Activated CD4-positive, alpha-beta T cell treated with anti-CD3 and anti-CD28 coated beads for 1 hour (primary cell): ENCODE results near the gene TIGIT.
A peak's percentile ranks its signal among the peaks of the same experiment; 100 is the strongest.
"Not testable (repeated sequence)": the region's sequence is repeated elsewhere in the genome, so short reads cannot be mapped to it uniquely, and the experiment has no call there.

Experiments
- DNase-seq: peaks from one replicate; pipeline ENCODE4 v3.0.0-alpha.2; 2020

TIGIT gene

DNA sequence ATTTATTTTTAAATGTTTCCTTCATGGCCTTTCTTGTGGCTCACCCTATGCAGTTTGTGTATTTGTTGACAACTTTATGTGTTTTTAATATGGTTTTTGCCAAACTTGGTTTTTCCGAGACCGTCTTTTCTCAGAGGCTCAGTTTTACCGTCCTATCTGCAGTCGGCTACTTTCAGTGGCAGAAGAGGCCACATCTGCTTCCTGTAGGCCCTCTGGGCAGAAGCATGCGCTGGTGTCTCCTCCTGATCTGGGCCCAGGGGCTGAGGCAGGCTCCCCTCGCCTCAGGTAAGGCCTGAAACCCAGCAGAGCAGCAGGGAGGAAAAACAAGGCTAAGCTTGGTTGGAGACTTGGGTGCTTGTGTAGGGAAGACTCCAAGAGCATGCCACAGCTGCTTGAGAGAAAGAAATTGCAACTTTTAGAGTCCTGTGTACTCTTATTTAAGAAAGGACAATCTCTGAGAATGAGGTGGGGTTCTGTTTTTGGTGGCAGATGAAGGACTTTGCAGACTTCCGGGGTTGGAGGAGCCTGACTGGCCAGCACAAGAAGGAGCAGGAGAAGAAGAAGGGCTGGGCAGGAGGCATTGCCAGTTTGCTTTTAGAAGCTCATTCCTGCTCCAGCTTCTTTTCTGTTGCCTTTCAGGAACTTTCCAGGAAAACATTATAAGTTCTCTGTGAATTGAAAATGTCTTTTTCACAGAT, at the start of gene TIGIT:
TSS of gene TIGIT (plus strand) at position 191 of the 698 bp plus-strand sequence. CDS start at position 225, 34 bp downstream.
- DNase-seq: no peak

DNA sequence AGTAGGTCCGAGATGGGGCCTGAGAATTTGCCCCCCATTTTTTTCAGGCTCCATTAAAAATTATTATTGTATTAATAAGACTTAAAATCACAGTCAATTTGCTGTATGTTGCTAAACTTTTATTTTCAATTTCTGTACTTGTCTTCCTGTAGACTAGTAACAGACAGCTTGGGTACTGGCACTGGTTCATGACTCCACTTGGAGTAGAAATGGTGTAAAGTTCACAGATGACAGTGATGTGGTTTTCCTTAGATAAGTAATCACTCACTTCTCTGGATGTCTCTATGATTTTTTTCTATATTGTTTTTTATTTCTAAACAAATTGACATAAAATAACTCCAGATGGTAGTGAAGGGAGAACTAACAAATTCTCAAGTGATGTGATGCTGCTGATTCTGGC, 40.9 kb upstream of the TIGIT start:
- DNase-seq: no peak

DNA sequence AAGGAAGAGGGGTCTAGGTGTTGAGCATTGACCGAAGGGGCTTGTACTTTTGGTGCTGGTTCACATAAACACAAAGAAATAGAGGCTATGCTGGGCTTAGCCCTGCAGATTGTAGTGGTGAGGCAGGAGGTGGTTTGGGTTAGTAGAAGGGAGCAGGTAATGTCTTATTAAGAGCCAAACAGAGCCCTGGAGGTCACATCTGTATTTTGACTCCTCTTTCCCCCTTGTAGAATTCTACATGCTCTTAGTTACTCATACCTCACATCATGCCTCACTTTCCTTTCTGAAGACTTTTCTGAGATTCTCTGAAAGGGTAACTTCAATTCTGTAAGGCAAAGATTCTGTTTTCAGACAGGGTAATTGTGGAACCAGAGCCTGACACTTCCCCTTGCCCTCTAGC, 40.3 kb upstream of the TIGIT start:
- DNase-seq: no peak

DNA sequence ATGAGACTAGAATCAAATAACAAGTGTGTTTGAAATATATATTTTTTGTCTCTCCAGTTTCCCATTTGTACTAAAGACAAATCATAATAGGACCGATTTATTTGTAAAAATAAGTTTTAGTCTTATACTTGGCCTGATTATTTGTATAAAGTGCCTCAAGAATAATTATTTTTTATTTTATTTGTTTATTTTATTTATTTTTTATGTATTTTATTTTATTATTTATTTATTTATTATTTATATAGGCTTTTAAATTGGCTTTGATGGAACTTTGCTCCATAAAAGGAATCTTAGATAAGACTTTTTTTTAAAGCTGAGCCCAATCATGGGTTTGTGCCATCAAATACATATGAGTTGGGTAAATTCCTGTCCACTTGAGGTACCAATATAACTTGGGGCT, 34.3 kb upstream of the TIGIT start:
- no peak for DNase-seq

DNA sequence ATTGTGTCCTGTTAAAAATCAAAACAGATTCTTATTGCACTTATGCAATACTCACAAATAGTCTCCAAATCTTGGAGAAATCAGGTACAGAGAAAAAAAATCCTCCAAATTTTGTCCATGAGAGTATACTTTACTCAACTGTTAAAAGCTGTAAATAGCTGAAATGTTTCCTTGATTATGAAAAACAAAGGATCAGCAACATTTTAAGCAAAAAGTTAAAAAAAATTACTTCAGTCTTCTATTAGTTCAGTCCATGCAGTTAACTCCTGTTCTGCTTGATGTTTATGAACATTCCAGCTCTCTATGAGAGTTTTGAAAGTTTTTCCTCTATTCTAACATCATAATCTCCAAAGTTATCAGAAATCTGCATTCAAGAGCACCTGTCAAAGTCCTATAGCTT, 33.7 kb upstream of the TIGIT start:
- DNase-seq: no peak

DNA sequence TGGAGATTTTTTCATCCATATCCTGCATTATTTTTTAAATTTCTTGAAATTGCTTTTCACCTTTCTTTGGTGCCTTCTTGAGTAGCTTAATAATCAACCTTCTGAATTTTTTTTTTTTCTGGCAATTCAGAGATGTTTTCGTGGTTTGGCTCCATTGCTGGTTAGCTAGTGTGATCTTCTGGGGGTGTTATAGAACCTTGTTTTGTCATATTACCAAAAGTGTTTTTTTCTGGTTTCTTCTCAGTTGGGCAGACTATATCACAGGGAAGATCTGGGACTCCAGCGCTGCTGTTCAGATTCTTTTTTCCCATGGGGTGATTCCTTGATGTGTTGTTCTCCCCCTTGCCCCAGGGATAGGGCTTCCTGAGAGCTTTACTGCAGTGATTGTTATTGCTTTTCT, 23.8 kb upstream of the TIGIT start:
- DNase-seq: no peak

DNA sequence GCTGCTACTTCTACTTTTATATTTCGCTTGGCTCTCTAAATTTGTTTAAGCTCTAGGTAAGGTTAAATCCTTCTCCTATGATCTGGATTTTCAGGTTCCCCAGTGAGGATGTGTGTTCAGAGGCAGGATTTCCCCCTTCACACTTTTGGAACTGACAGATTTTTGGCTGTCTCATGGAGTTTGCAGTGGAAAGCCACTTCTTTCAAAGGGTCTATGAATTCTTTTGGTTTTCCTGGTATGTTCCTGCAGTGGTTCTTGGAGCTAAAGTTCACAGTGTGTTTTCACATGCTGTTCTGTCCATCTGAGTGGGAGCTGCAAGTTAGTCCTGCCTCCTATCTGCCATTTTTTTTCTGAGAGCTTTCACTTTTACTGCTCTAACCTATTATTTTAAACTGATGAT, 21.6 kb upstream of the TIGIT start:
- no peak for DNase-seq

DNA sequence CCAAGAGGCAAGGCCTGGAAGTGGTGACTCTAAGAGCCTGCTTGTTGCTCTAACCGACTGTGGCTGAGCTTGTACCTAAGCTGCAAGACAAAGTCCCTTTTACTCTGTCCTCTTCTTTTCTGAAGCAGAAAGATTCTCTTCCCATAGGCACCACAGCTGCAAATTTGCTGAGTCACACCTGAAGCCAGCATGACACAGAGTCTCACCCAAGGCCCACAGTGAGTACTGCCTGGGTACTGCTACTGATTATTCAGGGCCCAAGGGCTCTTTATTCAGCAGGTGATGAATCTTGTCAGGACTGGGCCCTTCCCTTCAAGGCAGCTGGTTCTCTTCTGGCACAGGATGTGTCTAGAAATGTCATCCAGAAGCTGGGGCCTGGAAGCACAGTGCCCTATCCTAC, 18.9 kb upstream of the TIGIT start:
- no peak for DNase-seq

DNA sequence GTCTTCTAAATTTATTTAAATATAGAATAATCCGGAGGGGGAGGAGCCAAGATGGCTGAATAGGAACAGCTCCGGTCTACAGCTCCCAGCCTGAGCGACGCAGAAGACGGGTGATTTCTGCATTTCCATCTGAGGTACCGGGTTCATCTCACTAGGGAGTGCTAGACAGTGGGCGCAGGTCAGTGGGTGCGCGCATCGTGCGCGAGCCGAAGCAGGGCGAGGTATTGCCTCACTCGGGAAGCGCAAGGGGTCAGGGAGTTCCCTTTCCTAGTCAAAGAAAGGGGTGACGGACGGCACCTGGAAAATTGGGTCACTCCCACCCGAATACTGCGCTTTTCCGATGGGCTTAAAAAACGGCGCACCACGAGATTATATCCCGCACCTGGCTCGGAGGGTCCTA, 17.0 kb upstream of the TIGIT start:
- DNase-seq: not testable (repeated sequence)

DNA sequence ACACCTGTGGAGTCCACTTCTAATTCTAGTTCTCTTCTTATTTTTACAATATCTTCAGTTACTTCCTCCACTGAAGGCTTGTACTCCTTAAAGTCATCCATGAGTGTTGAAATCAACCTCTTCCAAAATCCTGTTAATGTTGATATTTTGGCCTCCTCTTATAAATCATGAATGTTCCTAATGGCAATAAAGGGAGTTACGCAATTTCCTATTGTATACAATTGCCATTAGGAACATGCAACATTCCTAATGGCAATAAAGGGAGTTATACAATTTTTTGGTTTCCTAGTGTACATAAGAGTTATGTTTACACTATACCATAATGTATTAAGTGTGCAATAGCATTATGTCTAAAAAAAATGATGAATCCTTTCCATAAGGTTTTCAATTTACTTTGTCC, 9.2 kb upstream of the TIGIT start:
- DNase-seq: no peak

DNA sequence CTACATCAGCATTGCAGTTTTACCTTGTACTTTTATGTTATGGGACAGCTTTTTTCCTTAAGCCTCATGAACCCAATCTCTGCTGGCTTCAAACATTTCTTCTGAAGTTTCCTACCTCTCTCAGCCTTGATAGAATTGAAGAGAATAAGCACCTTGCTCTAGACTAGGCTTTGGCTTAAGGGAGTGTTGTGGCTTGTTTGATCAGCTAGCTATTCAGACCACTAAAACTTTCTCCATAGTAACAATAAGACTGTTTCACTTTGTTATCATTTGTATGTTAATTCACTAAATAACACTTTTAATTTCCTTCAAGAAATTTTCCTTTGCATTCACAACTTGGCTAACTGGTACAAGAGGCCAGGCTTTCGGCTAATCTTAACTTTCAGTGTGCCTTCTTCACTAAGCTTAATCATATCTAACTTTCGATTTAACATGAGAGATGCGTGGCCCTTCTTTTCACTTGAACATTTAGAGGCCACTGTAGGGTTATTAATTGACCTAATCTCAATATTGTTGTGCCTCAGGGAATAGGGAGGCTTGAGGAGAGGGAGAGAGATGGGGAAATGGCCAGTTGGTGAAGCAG, 8.1 kb upstream of the TIGIT start:
- no peak for DNase-seq

DNA sequence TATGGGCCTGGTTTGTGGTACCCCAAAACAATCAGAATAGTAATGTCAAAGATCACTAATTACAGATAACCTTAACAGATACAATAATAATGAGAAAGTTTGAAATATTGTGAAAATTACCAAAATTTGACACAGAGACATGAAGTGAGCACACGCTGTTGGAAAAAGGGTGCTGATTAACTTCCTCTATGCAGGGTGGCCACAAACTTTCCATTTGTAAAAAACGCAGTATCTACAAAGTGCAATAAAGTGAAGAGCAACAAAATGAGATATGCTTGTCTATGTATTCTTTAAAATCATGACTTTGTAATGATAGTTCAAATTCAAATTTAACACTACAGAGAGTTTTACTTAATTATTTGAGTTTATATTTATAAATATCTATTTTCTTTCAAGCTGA, 7.6 kb upstream of the TIGIT start:
- no peak for DNase-seq

DNA sequence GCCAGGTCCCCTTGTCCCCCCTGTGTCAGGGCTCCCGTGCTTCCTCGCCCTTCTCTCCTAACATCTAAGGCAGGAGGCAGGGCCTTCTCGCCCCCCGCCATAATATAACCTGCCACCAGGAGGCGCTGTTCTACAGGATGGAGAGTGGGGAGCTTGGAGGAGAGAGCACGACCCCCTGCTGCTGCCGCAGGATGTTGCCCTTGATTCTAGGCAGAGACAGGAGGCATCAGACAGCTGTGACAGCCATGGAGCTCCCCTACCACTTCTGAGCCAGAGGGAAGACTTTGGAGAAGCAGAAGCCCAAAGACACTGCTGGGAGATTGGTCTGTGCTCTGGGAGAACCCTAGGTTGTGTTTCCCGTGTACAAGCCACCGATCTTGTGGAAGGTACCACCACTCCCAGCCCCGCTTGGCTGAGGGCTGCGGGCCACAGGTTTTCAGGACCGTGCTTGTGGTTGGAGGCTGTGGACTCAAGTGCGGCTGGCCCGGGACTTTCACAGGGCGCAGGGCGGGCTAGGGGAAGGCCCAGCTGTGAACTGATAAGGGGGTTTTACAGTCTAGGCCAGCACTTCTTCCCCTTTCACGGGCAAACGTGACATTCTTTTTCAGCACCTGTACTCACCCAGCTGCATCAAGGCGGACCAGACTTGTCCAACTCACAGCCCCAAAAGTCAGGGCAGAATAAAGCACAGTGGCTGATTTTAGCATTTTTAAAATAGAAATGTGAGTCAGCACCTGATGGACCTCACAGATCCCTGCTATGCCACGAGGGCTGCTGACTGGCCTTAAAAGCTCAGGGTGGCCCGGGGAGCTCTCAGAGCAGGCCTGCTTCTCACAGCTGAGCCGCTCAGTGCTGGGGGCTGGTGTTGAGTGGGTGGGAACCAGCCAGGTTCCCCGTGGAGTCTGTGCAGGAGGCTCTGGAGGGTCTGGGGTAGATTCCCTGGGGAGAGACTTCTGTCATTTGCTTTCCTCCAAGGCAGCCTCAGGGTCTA, 2.6 kb upstream of the TIGIT start:
- peak; percentile 77 for DNase-seq

DNA sequence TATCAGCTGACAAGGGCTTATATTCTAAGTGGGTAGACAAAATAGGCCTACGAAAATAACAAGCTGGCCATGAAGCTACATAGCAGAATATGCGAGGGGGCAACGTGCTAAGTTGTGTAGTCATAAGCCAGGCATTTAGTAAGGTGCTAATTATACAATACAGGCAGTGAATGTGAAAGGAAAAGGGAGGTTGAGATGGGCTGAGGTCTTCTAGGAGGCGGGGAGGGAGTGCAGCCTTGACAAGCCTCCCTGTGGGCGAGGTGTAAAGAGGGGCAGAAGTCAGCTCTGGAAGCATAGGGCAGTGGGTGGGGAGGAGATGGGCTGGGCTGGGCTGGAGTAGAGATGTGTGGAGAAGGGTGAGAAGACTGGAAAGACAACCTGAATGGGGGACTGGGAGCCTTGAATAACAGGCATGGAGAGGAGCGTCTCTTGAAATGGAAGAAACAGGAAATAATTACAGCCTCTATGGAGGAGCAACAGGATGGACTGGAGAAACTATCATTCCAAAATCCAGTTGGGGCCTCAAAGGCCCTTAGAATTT, 1.2 kb downstream of the TIGIT start:
- no peak for DNase-seq

DNA sequence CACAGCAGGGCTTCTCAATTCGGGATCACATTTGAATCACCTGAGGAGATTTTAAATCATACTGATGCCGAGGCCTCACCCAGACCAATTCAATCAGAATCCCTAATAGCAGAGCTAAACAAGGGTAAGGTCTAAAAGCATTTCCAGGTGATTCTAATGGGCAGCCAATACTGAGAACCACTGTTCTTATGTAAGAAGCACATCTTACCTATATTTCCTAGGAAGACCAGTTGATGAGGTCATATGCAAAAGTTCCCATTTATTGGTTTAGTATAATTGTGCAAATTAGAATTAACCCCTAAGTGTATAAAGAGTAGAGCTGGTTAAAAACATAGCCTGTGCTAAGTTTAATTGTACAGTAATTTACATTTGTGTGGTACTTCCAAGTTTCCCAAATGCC, 2.1 kb downstream of the TIGIT start:
- DNase-seq: no peak

DNA sequence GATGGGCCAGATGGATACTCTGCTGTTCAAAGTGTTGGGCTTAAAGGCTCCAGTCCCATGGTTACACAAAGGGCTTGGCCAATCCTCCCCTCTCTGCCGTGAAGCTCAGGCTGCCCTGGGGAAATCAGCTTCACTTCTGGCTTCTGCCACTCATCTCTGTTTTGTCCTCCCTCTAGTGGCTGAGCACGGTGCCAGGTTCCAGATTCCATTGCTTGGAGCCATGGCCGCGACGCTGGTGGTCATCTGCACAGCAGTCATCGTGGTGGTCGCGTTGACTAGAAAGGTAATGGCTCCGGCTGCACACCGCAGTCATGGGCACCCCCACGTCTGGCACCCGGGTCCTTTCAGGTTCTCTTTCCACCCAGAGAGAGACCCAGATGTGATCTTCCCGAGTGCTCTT, 5.6 kb downstream of the TIGIT start:
- DNase-seq: no peak

DNA sequence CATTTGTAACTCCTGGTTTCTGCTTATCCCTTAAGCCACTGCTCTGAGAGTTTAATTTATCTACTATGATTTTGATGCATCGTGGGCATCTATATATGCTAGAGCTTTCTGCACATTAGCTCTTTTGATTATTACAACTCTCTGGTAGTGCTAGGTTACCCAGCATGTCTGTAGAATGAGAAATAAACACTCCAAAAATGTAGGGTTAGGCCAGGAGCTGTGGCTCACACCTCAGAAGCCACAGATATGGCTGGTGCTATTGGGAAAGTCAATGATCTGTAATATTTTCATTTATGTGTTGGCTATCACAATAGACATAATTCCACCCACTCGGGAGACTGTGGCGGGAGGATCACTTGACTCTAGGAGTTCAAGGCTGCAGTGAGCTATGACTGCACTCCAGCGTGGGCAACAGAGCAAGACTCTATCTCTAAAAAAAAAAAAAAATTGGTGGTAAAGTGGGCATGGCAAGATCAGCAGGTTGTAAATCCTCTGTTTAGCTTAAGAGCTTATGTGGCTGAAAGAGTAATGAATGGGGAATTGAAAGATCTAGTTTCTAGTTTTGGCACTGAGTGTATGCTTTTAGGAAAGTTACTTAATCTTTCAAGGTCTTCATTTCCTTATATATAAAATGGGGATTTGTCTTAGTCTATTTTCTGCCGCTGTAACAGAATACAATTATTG, 6.3 kb downstream of the TIGIT start:
- no peak for DNase-seq

DNA sequence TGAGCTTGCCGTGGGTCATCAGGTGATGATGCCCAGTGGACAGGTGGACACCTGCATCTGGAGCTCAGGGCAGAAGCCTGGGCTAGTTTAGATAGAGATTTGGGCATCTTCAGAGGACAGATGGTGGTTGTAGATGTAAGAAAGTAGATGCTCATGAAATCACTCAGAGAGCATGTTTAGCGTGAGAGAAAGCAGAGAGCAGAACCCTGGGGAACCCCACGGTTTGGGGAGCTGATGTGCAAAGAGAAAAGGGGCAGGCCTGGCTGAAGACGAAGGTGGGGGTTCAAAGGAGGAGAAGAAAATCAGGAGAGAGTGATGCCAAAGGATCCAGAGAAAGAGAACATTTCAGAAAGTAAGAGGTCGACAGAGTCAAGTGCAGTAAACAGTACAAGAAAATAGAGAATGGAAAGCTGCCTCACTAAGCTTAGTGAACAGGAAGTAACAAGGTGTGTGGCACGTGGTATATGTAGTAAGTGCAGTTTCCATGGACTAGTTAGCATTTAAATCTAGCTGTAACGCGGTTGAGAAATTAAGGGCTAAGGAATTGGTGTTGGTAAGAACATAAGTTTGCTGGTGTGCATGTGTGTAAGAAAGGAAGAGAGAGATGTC, 13.5 kb downstream of the TIGIT start:
- DNase-seq: no peak

DNA sequence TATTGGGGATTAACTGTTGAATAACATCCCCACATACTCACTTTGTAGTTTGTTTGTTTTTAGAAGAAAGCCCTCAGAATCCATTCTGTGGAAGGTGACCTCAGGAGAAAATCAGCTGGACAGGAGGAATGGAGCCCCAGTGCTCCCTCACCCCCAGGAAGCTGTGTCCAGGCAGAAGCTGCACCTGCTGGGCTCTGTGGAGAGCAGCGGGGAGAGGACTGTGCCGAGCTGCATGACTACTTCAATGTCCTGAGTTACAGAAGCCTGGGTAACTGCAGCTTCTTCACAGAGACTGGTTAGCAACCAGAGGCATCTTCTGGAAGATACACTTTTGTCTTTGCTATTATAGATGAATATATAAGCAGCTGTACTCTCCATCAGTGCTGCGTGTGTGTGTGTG, 14.0 kb downstream of the TIGIT start:
- no peak for DNase-seq

DNA sequence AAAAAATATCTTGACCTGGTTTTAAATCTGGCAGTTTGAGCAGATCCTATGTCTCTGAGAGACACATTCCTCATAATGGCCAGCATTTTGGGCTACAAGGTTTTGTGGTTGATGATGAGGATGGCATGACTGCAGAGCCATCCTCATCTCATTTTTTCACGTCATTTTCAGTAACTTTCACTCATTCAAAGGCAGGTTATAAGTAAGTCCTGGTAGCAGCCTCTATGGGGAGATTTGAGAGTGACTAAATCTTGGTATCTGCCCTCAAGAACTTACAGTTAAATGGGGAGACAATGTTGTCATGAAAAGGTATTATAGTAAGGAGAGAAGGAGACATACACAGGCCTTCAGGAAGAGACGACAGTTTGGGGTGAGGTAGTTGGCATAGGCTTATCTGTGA, 14.5 kb downstream of the TIGIT start:
- DNase-seq: no peak

DNA sequence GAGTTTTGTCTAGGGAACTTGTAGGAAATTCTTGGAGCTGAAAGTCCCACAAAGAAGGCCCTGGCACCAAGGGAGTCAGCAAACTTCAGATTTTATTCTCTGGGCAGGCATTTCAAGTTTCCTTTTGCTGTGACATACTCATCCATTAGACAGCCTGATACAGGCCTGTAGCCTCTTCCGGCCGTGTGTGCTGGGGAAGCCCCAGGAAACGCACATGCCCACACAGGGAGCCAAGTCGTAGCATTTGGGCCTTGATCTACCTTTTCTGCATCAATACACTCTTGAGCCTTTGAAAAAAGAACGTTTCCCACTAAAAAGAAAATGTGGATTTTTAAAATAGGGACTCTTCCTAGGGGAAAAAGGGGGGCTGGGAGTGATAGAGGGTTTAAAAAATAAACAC, 15.0 kb downstream of the TIGIT start:
- peak; percentile 40 for DNase-seq

DNA sequence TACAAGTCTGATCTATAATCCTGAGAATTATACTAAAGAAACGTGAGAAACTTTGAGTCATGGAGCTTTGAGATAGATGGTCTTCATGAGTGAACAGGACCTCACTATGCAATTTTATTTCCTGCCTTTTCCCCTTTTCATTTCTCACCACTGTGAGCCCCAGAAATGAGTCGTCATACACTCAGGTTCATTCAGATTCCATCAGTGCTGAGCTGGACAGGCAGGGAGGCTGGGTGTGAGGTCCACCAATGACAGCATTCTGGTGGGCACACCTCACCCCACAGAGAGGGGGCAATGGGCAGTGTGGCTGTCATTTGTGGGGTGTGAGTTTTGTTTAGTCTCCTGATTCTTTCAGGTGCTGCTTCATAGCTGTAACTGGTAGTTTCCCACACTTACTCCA, 16.9 kb downstream of the TIGIT start:
- no peak for DNase-seq

DNA sequence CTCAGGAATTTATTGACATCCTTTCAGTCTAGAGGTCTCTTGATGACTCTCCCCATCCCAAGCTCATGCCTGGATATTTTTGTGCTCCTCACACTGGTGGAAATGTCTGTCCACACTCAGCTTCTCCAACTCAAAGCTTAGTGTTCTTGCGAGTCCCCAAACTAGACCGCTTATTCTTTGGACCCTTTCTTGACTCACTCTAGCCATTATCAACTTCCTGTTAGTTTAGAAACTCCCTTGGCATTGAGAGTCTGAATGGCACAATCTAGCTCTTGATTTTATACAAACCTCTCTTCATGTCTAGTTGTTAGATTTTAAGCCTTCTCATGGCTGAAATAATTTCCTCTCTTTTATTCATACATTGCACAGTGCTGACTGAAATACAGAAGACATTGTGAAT, 19.6 kb downstream of the TIGIT start:
- no peak for DNase-seq
